Activated T-helper 17 cell treated with anti-CD3 and anti-CD28 coated beads, Interleukin-2, amount 50 U/mL, for 72 hours (primary cell): ENCODE data around the gene SNRPB2. TPM values are rescaled to one million over a fixed set of nuclear protein-coding genes. Genes with fewer than 3 reads are reported as not detected.

Source experiments
- ATAC-seq: fragments of 150-1000 bp; cut with Tn5 transposase; replicated peaks from 2 replicates; pipeline ENCODE4 v1.10.0; 2021; ENCODE audit warnings: mild to moderate bottlenecking, moderate library complexity
- H3K27ac Mint-ChIP-seq: one replicate; pipeline ENCODE4 v1.8.0; 2022; ENCODE audit warnings: mixed read lengths
- H3K27me3 Mint-ChIP-seq: one replicate; pipeline ENCODE4 v1.8.0; 2022; ENCODE audit warnings: mixed read lengths
- H3K36me3 Mint-ChIP-seq: one replicate; pipeline ENCODE4 v1.8.0; 2022; ENCODE audit warnings: low read depth, mild to moderate bottlenecking, mixed read lengths
- H3K4me1 Mint-ChIP-seq: one replicate; pipeline ENCODE4 v1.8.0; 2022; ENCODE audit warnings: mixed read lengths
- H3K4me3 Mint-ChIP-seq: one replicate; pipeline ENCODE4 v1.8.0; 2022; ENCODE audit warnings: mild to moderate bottlenecking, mixed read lengths
- H3K9me3 Mint-ChIP-seq: one replicate; pipeline ENCODE4 v1.8.0; 2022; ENCODE audit warnings: mixed read lengths
- total RNA-seq, 2 donors: library from RNA; stranded (reverse); gene quantifications; one replicate each; pipeline ENCODE4 v1.2.3, GENCODE V29; 2022

SNRPB2 gene
- total RNA-seq, 2 donors from 2014 or later: 75.0 to 119 TPM

GRCh38 chr20:16749573-16749972 is 19.7 kb downstream of the SNRPB2 start:
- no peaks in the 10 kb centered on the region for H3K36me3 Mint-ChIP-seq
- H3K27me3 Mint-ChIP-seq: peaks cover 3% of the 10 kb centered on the region
- H3K9me3 Mint-ChIP-seq: no peaks in the 10 kb centered on the region
- no peak for ATAC-seq
- H3K27ac Mint-ChIP-seq: no peak overlapping the region
- H3K4me1 Mint-ChIP-seq: no peaks in the 10 kb centered on the region
- no peak overlapping the region for H3K4me3 Mint-ChIP-seq

- no peak overlapping the region for H3K4me3 Mint-ChIP-seq
- no peak for ATAC-seq
- no peak overlapping the region for H3K27ac Mint-ChIP-seq
- H3K4me1 Mint-ChIP-seq: no peaks in the 10 kb centered on the region
- H3K9me3 Mint-ChIP-seq: no peaks in the 10 kb centered on the region
- no peaks in the 10 kb centered on the region for H3K36me3 Mint-ChIP-seq
- H3K27me3 Mint-ChIP-seq: peaks cover 3% of the 10 kb centered on the region
Observed at GRCh38 chr20:16752082-16752481, 22.3 kb downstream of the SNRPB2 start.

GRCh38 chr20:16752901-16753300 is 23.1 kb downstream of the SNRPB2 start:
- Mint-ChIP-seq H3K27me3 (peaks cover 3% of the 10 kb centered on the region), H3K4me1 (no peaks in the 10 kb centered on the region), H3K27ac (no peak overlapping the region), H3K4me3 (no peak overlapping the region), H3K9me3 (no peaks in the 10 kb centered on the region), H3K36me3 (no peaks in the 10 kb centered on the region)
- ATAC-seq: no peak

- no peak for ATAC-seq
- no peaks in the 10 kb centered on the region for H3K27me3 Mint-ChIP-seq
- H3K36me3 Mint-ChIP-seq: no peaks in the 10 kb centered on the region
- no peaks in the 10 kb centered on the region for H3K9me3 Mint-ChIP-seq
- no peaks in the 10 kb centered on the region for H3K4me1 Mint-ChIP-seq
- no peak overlapping the region for H3K4me3 Mint-ChIP-seq
- H3K27ac Mint-ChIP-seq: no peak overlapping the region
Observed at GRCh38 chr20:16758454-16759180, 28.8 kb downstream of the SNRPB2 start.

GRCh38 chr20:16759181-16759563 is 29.3 kb downstream of the SNRPB2 start:
- no peak for ATAC-seq
- H3K27me3 Mint-ChIP-seq: peaks cover under 1% of the 10 kb centered on the region
- H3K36me3 Mint-ChIP-seq: no peaks in the 10 kb centered on the region
- no peak overlapping the region for H3K27ac Mint-ChIP-seq
- H3K4me3 Mint-ChIP-seq: no peak overlapping the region
- no peaks in the 10 kb centered on the region for H3K9me3 Mint-ChIP-seq
- no peaks in the 10 kb centered on the region for H3K4me1 Mint-ChIP-seq

- H3K36me3 Mint-ChIP-seq: no peaks in the 10 kb centered on the region
- H3K4me1 Mint-ChIP-seq: no peaks in the 10 kb centered on the region
- H3K9me3 Mint-ChIP-seq: no peaks in the 10 kb centered on the region
- H3K4me3 Mint-ChIP-seq: no peak overlapping the region
- ATAC-seq: no peak
- no peak overlapping the region for H3K27ac Mint-ChIP-seq
- peaks cover 7% of the 10 kb centered on the region for H3K27me3 Mint-ChIP-seq
Observed at GRCh38 chr20:16760431-16761304, 30.8 kb downstream of the SNRPB2 start.

- peak; percentile 52 for ATAC-seq
- Mint-ChIP-seq H3K9me3 (no peaks in the 10 kb centered on the region), H3K4me1 (no peaks in the 10 kb centered on the region), H3K36me3 (no peaks in the 10 kb centered on the region), H3K27ac (no peak overlapping the region), H3K27me3 (peaks cover 10% of the 10 kb centered on the region), H3K4me3 (no peak overlapping the region)
Observed at GRCh38 chr20:16761305-16761829, 31.5 kb downstream of the SNRPB2 start.

- no peak overlapping the region for H3K27ac Mint-ChIP-seq
- H3K36me3 Mint-ChIP-seq: no peaks in the 10 kb centered on the region
- H3K4me3 Mint-ChIP-seq: no peak overlapping the region
- ATAC-seq: no peak
- H3K27me3 Mint-ChIP-seq: peaks cover 24% of the 10 kb centered on the region
- no peaks in the 10 kb centered on the region for H3K9me3 Mint-ChIP-seq
- no peaks in the 10 kb centered on the region for H3K4me1 Mint-ChIP-seq
Observed at GRCh38 chr20:16764560-16764959, 34.7 kb downstream of the SNRPB2 start.

GRCh38 chr20:16771213-16771612 is 41.4 kb downstream of the SNRPB2 start:
- Mint-ChIP-seq H3K27ac (no peak overlapping the region), H3K27me3 (peaks cover 25% of the 10 kb centered on the region), H3K4me1 (no peaks in the 10 kb centered on the region), H3K4me3 (no peak overlapping the region), H3K36me3 (no peaks in the 10 kb centered on the region), H3K9me3 (no peaks in the 10 kb centered on the region)
- no peak for ATAC-seq

- Mint-ChIP-seq H3K36me3 (no peaks in the 10 kb centered on the region), H3K9me3 (no peaks in the 10 kb centered on the region), H3K27me3 (peaks cover 15% of the 10 kb centered on the region), H3K27ac (no peak overlapping the region), H3K4me3 (no peak overlapping the region), H3K4me1 (no peaks in the 10 kb centered on the region)
- no peak for ATAC-seq
Observed at GRCh38 chr20:16775961-16776360, 46.1 kb downstream of the SNRPB2 start.

- Mint-ChIP-seq H3K36me3 (no peaks in the 10 kb centered on the region), H3K27ac (no peak overlapping the region), H3K4me1 (no peaks in the 10 kb centered on the region), H3K4me3 (no peak overlapping the region), H3K27me3 (peaks cover 17% of the 10 kb centered on the region), H3K9me3 (no peaks in the 10 kb centered on the region)
- no peak for ATAC-seq
Observed at GRCh38 chr20:16777126-16777525, 47.3 kb downstream of the SNRPB2 start.

- Mint-ChIP-seq H3K36me3 (no peaks in the 10 kb centered on the region), H3K4me3 (no peak overlapping the region), H3K27me3 (peaks cover 22% of the 10 kb centered on the region), H3K9me3 (peaks cover 9% of the 10 kb centered on the region), H3K4me1 (no peaks in the 10 kb centered on the region), H3K27ac (no peak overlapping the region)
- no peak for ATAC-seq
Observed at GRCh38 chr20:16778159-16778558, 48.3 kb downstream of the SNRPB2 start.

- H3K27ac Mint-ChIP-seq: no peak overlapping the region
- no peak overlapping the region for H3K4me3 Mint-ChIP-seq
- peaks cover 9% of the 10 kb centered on the region for H3K9me3 Mint-ChIP-seq
- H3K4me1 Mint-ChIP-seq: no peaks in the 10 kb centered on the region
- no peak for ATAC-seq
- no peaks in the 10 kb centered on the region for H3K36me3 Mint-ChIP-seq
- H3K27me3 Mint-ChIP-seq: peaks cover 14% of the 10 kb centered on the region
Observed at GRCh38 chr20:16781496-16781895, 51.7 kb downstream of the SNRPB2 start.

- H3K36me3 Mint-ChIP-seq: no peaks in the 10 kb centered on the region
- H3K27ac Mint-ChIP-seq: no peak overlapping the region
- no peaks in the 10 kb centered on the region for H3K4me1 Mint-ChIP-seq
- H3K27me3 Mint-ChIP-seq: peaks cover 19% of the 10 kb centered on the region
- peaks cover 9% of the 10 kb centered on the region for H3K9me3 Mint-ChIP-seq
- H3K4me3 Mint-ChIP-seq: no peak overlapping the region
- ATAC-seq: no peak
Observed at GRCh38 chr20:16785226-16785625, 55.4 kb downstream of the SNRPB2 start.
